IPS-20b (cell line): ENCODE results near the gene LPCAT2.

Experiments
- H3K27ac ChIP-seq: one replicate; pipeline ENCODE4 v1.5.1; 2013; ENCODE audit warnings: low read length
- H3K27me3 ChIP-seq: 2 replicates; pipeline ENCODE4 v1.6.1; 2013; ENCODE audit warnings: mild to moderate bottlenecking, low read length, inconsistent platforms; ENCODE audit not compliant: insufficient read depth
- H3K36me3 ChIP-seq: 2 replicates; pipeline ENCODE4 v1.6.1; 2013; ENCODE audit warnings: low read depth, mild to moderate bottlenecking, inconsistent platforms, low read length, moderate library complexity; ENCODE audit not compliant: insufficient read depth
- H3K4me1 ChIP-seq: 2 replicates; pipeline ENCODE4 v1.6.1; 2013; ENCODE audit warnings: mild to moderate bottlenecking, control low read depth, inconsistent platforms, low read length, moderate library complexity; ENCODE audit not compliant: insufficient read depth
- H3K4me3 ChIP-seq: 2 replicates; pipeline ENCODE4 v1.5.1; 2013; ENCODE audit warnings: mild to moderate bottlenecking, low read length, inconsistent platforms
- H3K9ac ChIP-seq: 2 replicates; pipeline ENCODE4 v1.6.1; 2013; ENCODE audit warnings: low read depth, mild to moderate bottlenecking, inconsistent platforms, low read length, moderate library complexity
- H3K9me3 ChIP-seq: 2 replicates; pipeline ENCODE4 v1.6.1; 2013; ENCODE audit warnings: mild to moderate bottlenecking, low read depth, low read length, inconsistent platforms; ENCODE audit not compliant: insufficient read depth

LPCAT2 gene

GRCh38 chr16:55508941-55509931 is at the start of gene LPCAT2:
Gene LPCAT2, plus strand, starts transcription at chr16:55509072. Its CDS starts 110 bp downstream, at chr16:55509182.
- peaks cover 27% of the 10 kb centered on the region; the same call in 1 of the 2 replicates for H3K9me3 ChIP-seq
- H3K27ac ChIP-seq, result no peak within 1 kb of the TSS
- H3K9ac ChIP-seq, result peak within 1 kb of the TSS; percentile 48
- no peaks in the 10 kb centered on the region for H3K4me1 ChIP-seq
- H3K4me3 ChIP-seq, result peak within 1 kb of the TSS; percentile 64
- H3K36me3 ChIP-seq, result peaks cover 6% of the 10 kb centered on the region; the same call in 1 of the 2 replicates
- H3K27me3 ChIP-seq, result peaks cover 7% of the 10 kb centered on the region; the same call in 1 of the 2 replicates

GRCh38 chr16:55462241-55462640 is 46.6 kb upstream of the LPCAT2 start:
- no peaks in the 10 kb centered on the region for H3K9me3 ChIP-seq
- H3K4me1 ChIP-seq, result no peaks in the 10 kb centered on the region
- H3K27ac ChIP-seq, result no peak overlapping the region
- no peak overlapping the region for H3K4me3 ChIP-seq
- H3K36me3 ChIP-seq, result no peaks in the 10 kb centered on the region
- H3K27me3 ChIP-seq, result no peaks in the 10 kb centered on the region
- H3K9ac ChIP-seq, result no peak overlapping the region

GRCh38 chr16:55464375-55464774 is 44.5 kb upstream of the LPCAT2 start:
- H3K27ac ChIP-seq, result no peak overlapping the region
- no peak overlapping the region for H3K9ac ChIP-seq
- H3K4me1 ChIP-seq, result no peaks in the 10 kb centered on the region
- no peaks in the 10 kb centered on the region for H3K36me3 ChIP-seq
- no peak overlapping the region for H3K4me3 ChIP-seq
- H3K27me3 ChIP-seq, result peaks cover 5% of the 10 kb centered on the region; the same call in 1 of the 2 replicates
- H3K9me3 ChIP-seq, result no peaks in the 10 kb centered on the region

- Histone ChIP-seq H3K27ac (no peak overlapping the region), H3K9ac (no peak overlapping the region), H3K9me3 (no peaks in the 10 kb centered on the region), H3K36me3 (no peaks in the 10 kb centered on the region), H3K4me3 (no peak overlapping the region), H3K27me3 (peaks cover 5% of the 10 kb centered on the region; the same call in 1 of the 2 replicates), H3K4me1 (no peaks in the 10 kb centered on the region)
Observed at GRCh38 chr16:55465077-55465896, 43.6 kb upstream of the LPCAT2 start.

- peaks cover 9% of the 10 kb centered on the region; the same call in 1 of the 2 replicates for H3K27me3 ChIP-seq
- H3K4me3 ChIP-seq, result no peak overlapping the region
- no peak overlapping the region for H3K27ac ChIP-seq
- 0 out of 2 replicates have a peak, but pooled peaks cover 3% of the 10 kb centered on the region for H3K4me1 ChIP-seq
- H3K9ac ChIP-seq, result no peak overlapping the region
- H3K9me3 ChIP-seq, result no peaks in the 10 kb centered on the region
- no peaks in the 10 kb centered on the region for H3K36me3 ChIP-seq
Observed at GRCh38 chr16:55466209-55466608, 42.7 kb upstream of the LPCAT2 start.

- Histone ChIP-seq H3K27me3 (peaks cover 15% of the 10 kb centered on the region; the same call in 1 of the 2 replicates), H3K4me1 (0 out of 2 replicates have a peak, but pooled peaks cover 3% of the 10 kb centered on the region), H3K4me3 (no peak overlapping the region), H3K27ac (no peak overlapping the region), H3K9ac (no peak overlapping the region), H3K36me3 (no peaks in the 10 kb centered on the region), H3K9me3 (no peaks in the 10 kb centered on the region)
Observed at GRCh38 chr16:55467898-55468297, 41.0 kb upstream of the LPCAT2 start.

GRCh38 chr16:55468352-55468990 is 40.4 kb upstream of the LPCAT2 start:
- Histone ChIP-seq H3K4me3 (no peak overlapping the region), H3K9me3 (no peaks in the 10 kb centered on the region), H3K27ac (no peak overlapping the region), H3K9ac (no peak overlapping the region), H3K4me1 (0 out of 2 replicates have a peak, but pooled peaks cover 3% of the 10 kb centered on the region), H3K36me3 (no peaks in the 10 kb centered on the region), H3K27me3 (peaks cover 15% of the 10 kb centered on the region; the same call in 1 of the 2 replicates)

GRCh38 chr16:55469821-55470532 is 38.9 kb upstream of the LPCAT2 start:
- H3K4me3 ChIP-seq, result no peak overlapping the region
- H3K4me1 ChIP-seq, result 0 out of 2 replicates have a peak, but pooled peaks cover 6% of the 10 kb centered on the region
- peaks cover 15% of the 10 kb centered on the region; the same call in 1 of the 2 replicates for H3K27me3 ChIP-seq
- no peaks in the 10 kb centered on the region for H3K36me3 ChIP-seq
- H3K27ac ChIP-seq, result no peak overlapping the region
- no peaks in the 10 kb centered on the region for H3K9me3 ChIP-seq
- H3K9ac ChIP-seq, result no peak overlapping the region

- Histone ChIP-seq H3K4me3 (no peak overlapping the region), H3K27ac (no peak overlapping the region), H3K4me1 (0 out of 2 replicates have a peak, but pooled peaks cover 8% of the 10 kb centered on the region), H3K9ac (no peak overlapping the region), H3K36me3 (no peaks in the 10 kb centered on the region), H3K27me3 (peaks cover 23% of the 10 kb centered on the region), H3K9me3 (no peaks in the 10 kb centered on the region)
Observed at GRCh38 chr16:55470533-55471371, 38.1 kb upstream of the LPCAT2 start.

GRCh38 chr16:55471448-55472097 is 37.3 kb upstream of the LPCAT2 start:
- no peaks in the 10 kb centered on the region for H3K9me3 ChIP-seq
- H3K4me3 ChIP-seq, result no peak overlapping the region
- H3K9ac ChIP-seq, result no peak overlapping the region
- H3K36me3 ChIP-seq, result no peaks in the 10 kb centered on the region
- 0 out of 2 replicates have a peak, but pooled peaks cover 8% of the 10 kb centered on the region for H3K4me1 ChIP-seq
- peaks cover 31% of the 10 kb centered on the region for H3K27me3 ChIP-seq
- no peak overlapping the region for H3K27ac ChIP-seq
